ENCODE results near the gene ZCWPW2.

GRCh38 chr3:28485164-28485563, 136.6 kb downstream of the ZCWPW2 start:
- no peak for TF ChIP-seq ATF3 (IDR thresholded peaks at IDR 0.05)
- no peak for TF ChIP-seq TAF1 (conservative IDR thresholded peaks at IDR 0.05)
- no peak for TF ChIP-seq CTCF (IDR thresholded peaks at IDR 0.05; ENCODE audit: low read depth, low read length, missing input control)
- TF ChIP-seq JUND (IDR thresholded peaks at IDR 0.05) = no peak
- no peak for TF ChIP-seq YY1 (IDR thresholded peaks at IDR 0.05)
- no peak for TF ChIP-seq EGR1 (IDR thresholded peaks at IDR 0.05; ENCODE audit: low read depth in 2 of 2)
- TF ChIP-seq REST (IDR thresholded peaks at IDR 0.05) = no peak
- no peak for TF ChIP-seq ZBTB33 (IDR thresholded peaks at IDR 0.05)
